OCI-LY1 (cell line): ENCODE data around the gene BBS9.

Experiments used
- H2AFZ ChIP-seq: fragments of 200-600 bp; sonication (generic), shearing (Covaris generic); 2 replicates; pipeline ENCODE4 v1.6.0; 2014; ENCODE audit warnings: antibody characterized with exemption, mild to moderate bottlenecking, low read length
- H3F3A ChIP-seq: fragments of 200-600 bp; sonication (generic), shearing (Covaris generic); 2 replicates; pipeline ENCODE4 v1.6.0; 2014; ENCODE audit warnings: mild to moderate bottlenecking, antibody characterized with exemption, low read length, moderate library complexity; ENCODE audit not compliant: insufficient read depth
- H3K27ac ChIP-seq: fragments of 200-600 bp; sonication (generic); 2 replicates; pipeline ENCODE4 v1.5.1; 2014; ENCODE audit warnings: low read length, mixed run types, mild to moderate bottlenecking, low read depth; ENCODE audit not compliant: poor library complexity, severe bottlenecking
- H3K27me3 ChIP-seq: fragments of 200-600 bp; sonication (generic); 2 replicates; pipeline ENCODE4 v1.6.0; 2014; ENCODE audit warnings: antibody characterized with exemption, mild to moderate bottlenecking, low read length, moderate library complexity; ENCODE audit not compliant: insufficient read depth
- H3K36me3 ChIP-seq: fragments of 200-600 bp; sonication (generic); 2 replicates; pipeline ENCODE4 v1.6.1; 2014; ENCODE audit warnings: mild to moderate bottlenecking, antibody characterized with exemption, low read length, moderate library complexity, mixed read lengths; ENCODE audit not compliant: insufficient read depth
- H3K4me1 ChIP-seq: fragments of 200-600 bp; sonication (generic); 2 replicates; pipeline ENCODE4 v1.5.1; 2014; ENCODE audit warnings: mild to moderate bottlenecking, low read length, moderate library complexity; ENCODE audit not compliant: insufficient read depth, severe bottlenecking
- H3K4me2 ChIP-seq: fragments of 200-600 bp; sonication (generic), shearing (Covaris generic); 2 replicates; pipeline ENCODE4 v1.6.1; 2014; ENCODE audit warnings: low read length
- H3K4me3 ChIP-seq: fragments of 200-600 bp; sonication (generic); 2 replicates; pipeline ENCODE4 v1.5.1; 2014; ENCODE audit warnings: low read length, low read depth, mild to moderate bottlenecking, mixed read lengths; ENCODE audit not compliant: poor library complexity, severe bottlenecking
- H3K79me2 ChIP-seq: fragments of 200-600 bp; shearing (Covaris generic); 2 replicates; pipeline ENCODE4 v1.6.1; 2016; ENCODE audit warnings: mixed run types, low read length, mixed read lengths; ENCODE audit not compliant: insufficient read depth
- H3K9ac ChIP-seq: fragments of 200-600 bp; sonication (generic), shearing (Covaris generic); 2 replicates; pipeline ENCODE4 v1.6.1; 2014; ENCODE audit warnings: mild to moderate bottlenecking, low read length, mixed read lengths
- H3K9me2 ChIP-seq: fragments of 200-600 bp; sonication (generic), shearing (Covaris generic); 2 replicates; pipeline ENCODE4 v1.6.1; 2014; ENCODE audit warnings: low read depth, mild to moderate bottlenecking, low read length, mixed read lengths
- H3K9me3 ChIP-seq: fragments of 200-600 bp; shearing (Covaris generic); 2 replicates; pipeline ENCODE4 v1.6.1; 2014; ENCODE audit warnings: low read length, mixed read lengths
- H4K20me1 ChIP-seq: fragments of 200-600 bp; sonication (generic), shearing (Covaris generic); 2 replicates; pipeline ENCODE4 v1.6.0; 2016; ENCODE audit warnings: mild to moderate bottlenecking, low read length; ENCODE audit not compliant: insufficient read depth
- EZH2 ChIP-seq: fragments of 200-600 bp; sonication (generic), shearing (Covaris generic); IDR thresholded peaks from 2 replicates; pipeline ENCODE4 v1.8.0; 2017; ENCODE audit warnings: borderline replicate concordance, mixed run types, mild to moderate bottlenecking, antibody characterized with exemption, low read length, moderate library complexity, mixed read lengths
- TF ChIP-seq, protein P1 (sequence below): fragments of 200-600 bp; sonication (generic), shearing (Covaris generic); IDR thresholded peaks from 2 replicates; pipeline ENCODE4 v1.5.1; 2017; ENCODE audit warnings: mild to moderate bottlenecking, antibody characterized with exemption, low read length, moderate library complexity, mixed read lengths

The BBS9 gene

DNA sequence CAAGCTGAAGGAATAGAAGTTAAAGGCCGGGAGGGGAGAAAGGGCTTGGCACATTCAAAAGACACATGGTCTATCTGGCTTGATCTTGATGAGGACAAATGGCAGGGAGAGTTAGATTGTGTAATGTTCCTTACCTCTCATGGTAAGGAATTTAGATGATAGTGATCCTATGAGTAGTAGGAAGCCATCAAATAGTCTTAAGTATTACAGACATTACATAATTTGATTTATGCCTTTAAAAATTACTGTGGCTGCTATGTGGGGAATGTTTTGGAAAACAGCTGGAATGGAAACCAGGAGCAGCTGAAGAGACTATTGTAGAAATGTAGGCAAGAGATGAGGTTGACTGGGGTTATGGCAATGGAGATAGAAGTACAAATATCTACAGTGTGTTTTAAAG is 424.7 kb downstream of the BBS9 start:
- Histone ChIP-seq H3K4me2 (no peak overlapping the region), H3K27ac (no peak overlapping the region), H4K20me1 (no peaks in the 10 kb centered on the region), H3K4me3 (no peak overlapping the region), H3F3A (no peaks in the 10 kb centered on the region), H2AFZ (no peak overlapping the region), H3K27me3 (no peaks in the 10 kb centered on the region), H3K9me3 (no peaks in the 10 kb centered on the region), H3K9ac (no peak overlapping the region), H3K4me1 (no peaks in the 10 kb centered on the region), H3K79me2 (no peaks in the 10 kb centered on the region), H3K36me3 (no peaks in the 10 kb centered on the region), H3K9me2 (no peaks in the 10 kb centered on the region)
- TF ChIP-seq EZH2: no peak
- TF ChIP-seq, protein P1, sequence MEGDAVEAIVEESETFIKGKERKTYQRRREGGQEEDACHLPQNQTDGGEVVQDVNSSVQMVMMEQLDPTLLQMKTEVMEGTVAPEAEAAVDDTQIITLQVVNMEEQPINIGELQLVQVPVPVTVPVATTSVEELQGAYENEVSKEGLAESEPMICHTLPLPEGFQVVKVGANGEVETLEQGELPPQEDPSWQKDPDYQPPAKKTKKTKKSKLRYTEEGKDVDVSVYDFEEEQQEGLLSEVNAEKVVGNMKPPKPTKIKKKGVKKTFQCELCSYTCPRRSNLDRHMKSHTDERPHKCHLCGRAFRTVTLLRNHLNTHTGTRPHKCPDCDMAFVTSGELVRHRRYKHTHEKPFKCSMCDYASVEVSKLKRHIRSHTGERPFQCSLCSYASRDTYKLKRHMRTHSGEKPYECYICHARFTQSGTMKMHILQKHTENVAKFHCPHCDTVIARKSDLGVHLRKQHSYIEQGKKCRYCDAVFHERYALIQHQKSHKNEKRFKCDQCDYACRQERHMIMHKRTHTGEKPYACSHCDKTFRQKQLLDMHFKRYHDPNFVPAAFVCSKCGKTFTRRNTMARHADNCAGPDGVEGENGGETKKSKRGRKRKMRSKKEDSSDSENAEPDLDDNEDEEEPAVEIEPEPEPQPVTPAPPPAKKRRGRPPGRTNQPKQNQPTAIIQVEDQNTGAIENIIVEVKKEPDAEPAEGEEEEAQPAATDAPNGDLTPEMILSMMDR: no peak

DNA sequence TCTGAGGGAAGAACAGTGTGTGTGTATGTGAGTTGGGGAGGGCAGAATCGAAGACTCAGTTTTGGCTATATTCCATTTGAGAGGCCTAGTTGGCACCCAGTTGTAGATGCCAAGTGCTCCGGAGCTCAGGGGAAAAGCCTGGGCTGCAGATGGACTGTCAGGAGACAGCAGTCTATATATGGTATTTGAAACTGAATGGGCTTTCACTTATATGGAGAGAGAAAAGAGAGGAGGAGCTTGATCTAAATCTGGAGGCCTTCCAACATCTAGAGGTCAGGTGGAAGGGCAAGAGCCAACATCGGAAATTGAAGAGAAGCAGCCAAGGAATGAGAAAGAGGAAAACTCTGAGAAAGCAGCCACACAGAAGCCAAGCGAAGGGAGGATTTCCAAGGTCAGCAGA is 425.2 kb downstream of the BBS9 start:
- no peak overlapping the region for H3K4me2 ChIP-seq
- H3K4me1 ChIP-seq: no peaks in the 10 kb centered on the region
- H3K79me2 ChIP-seq: no peaks in the 10 kb centered on the region
- no peak overlapping the region for H3K27ac ChIP-seq
- H4K20me1 ChIP-seq: no peaks in the 10 kb centered on the region
- TF ChIP-seq, protein P1: no peak
- TF ChIP-seq EZH2: no peak
- H3K9me3 ChIP-seq: no peaks in the 10 kb centered on the region
- H3K36me3 ChIP-seq: no peaks in the 10 kb centered on the region
- no peak overlapping the region for H2AFZ ChIP-seq
- no peaks in the 10 kb centered on the region for H3K9me2 ChIP-seq
- no peaks in the 10 kb centered on the region for H3K27me3 ChIP-seq
- no peak overlapping the region for H3K4me3 ChIP-seq
- no peak overlapping the region for H3K9ac ChIP-seq
- H3F3A ChIP-seq: no peaks in the 10 kb centered on the region

DNA sequence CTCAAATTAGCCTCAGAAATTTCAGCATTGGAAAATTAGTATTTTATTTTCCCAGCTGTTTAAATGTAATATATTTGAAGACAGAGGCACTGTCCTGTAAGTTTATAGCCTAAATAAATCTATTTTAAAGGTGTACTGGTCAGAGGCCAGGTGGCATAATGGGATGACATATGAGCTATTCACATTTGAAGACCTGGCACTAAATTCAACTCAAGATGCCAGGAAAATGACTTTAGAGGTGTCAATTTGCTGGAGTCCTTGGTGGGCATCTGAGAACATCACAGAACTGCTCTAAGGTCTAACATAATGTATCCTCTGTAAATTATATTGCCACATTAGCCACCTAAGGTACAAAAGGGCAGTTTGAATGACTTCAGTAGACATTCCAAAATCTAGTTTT is 427.1 kb downstream of the BBS9 start:
- no peak for TF ChIP-seq EZH2
- TF ChIP-seq, protein P1: no peak
- Histone ChIP-seq H2AFZ (no peak overlapping the region), H3K4me1 (no peaks in the 10 kb centered on the region), H3K9me3 (no peaks in the 10 kb centered on the region), H3K4me3 (no peak overlapping the region), H3K27me3 (no peaks in the 10 kb centered on the region), H4K20me1 (no peaks in the 10 kb centered on the region), H3K9ac (no peak overlapping the region), H3K4me2 (no peak overlapping the region), H3K36me3 (no peaks in the 10 kb centered on the region), H3K79me2 (no peaks in the 10 kb centered on the region), H3F3A (no peaks in the 10 kb centered on the region), H3K27ac (no peak overlapping the region), H3K9me2 (no peaks in the 10 kb centered on the region)
